GM23248 (cell line): Measurements from ENCODE around the gene TENT5C.

Experiments
- EZH2 ChIP-seq: fragments of 200-600 bp; sonication (generic); IDR thresholded peaks from 2 replicates; pipeline ENCODE4 v1.6.1; 2018; ENCODE audit warnings: antibody characterized with exemption, mild to moderate bottlenecking; ENCODE audit not compliant: insufficient read depth, poor library complexity, severe bottlenecking
- EZH2phosphoT487 ChIP-seq: fragments of 200-600 bp; sonication (generic); IDR thresholded peaks from 2 replicates; pipeline ENCODE4 v1.6.1; 2018; ENCODE audit warnings: antibody characterized with exemption, moderate library complexity, mild to moderate bottlenecking, low read depth; ENCODE audit not compliant: insufficient read depth

GRCh38 chr1:117596023-117596720 is 9.7 kb upstream of the TENT5C start:
- TF ChIP-seq EZH2 (no peak), EZH2phosphoT487 (no peak)
